HG03565 (cell line): ENCODE data around the gene UFSP1.
"Not testable (repeated sequence)": the region's sequence is repeated elsewhere in the genome, so short reads cannot be mapped to it uniquely, and the experiment has no call there.

ENCODE experiments used
- ATAC-seq: cut with Tn5 transposase; IDR thresholded peaks from one replicate; pipeline ENCODE4 v1.9.1; 2021; ENCODE audit warnings: mild to moderate bottlenecking, moderate library complexity; ENCODE audit not compliant: unreplicated experiment

UFSP1 gene

DNA sequence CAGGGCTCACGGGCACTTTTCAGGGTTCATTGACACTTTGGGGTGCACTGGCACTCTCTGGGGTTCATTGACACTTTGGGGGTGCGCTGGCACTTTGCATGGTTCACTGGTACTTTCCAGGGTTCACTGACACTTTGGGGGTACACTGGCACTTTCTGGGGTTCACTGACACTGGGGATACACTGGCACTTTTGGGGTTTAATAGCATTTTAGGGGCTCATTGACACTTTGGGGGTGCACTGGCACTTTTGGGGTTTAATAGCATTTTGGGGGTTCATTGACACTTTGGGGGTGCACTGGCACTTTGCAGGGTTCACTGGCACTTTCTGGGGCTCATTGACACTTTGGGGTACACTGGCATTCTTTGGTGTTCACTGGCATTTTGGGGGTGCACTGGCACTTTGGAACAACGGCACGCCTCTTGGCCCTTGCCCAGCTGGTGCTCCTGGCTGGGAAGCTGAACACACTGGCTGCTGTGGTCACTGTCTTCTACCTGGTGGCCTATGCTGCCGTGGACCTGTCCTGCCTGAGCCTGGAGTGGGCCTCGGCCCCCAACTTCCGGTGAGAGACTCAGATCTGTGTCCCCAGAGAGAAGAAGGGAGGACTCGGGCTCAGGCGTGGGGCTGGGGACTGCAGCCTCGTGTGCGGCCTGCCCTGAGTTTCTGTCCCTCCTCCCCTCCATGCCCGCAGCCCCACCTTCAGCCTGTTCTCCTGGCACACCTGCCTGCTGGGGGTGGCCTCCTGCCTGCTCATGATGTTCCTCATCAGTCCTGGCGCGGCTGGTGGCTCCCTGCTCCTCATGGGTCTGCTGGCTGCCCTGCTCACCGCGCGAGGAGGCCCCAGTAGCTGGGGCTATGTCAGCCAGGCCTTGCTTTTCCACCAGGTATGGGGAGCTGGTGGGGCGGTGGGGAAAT lies 28.6 kb downstream of the UFSP1 start:
- ATAC-seq = no peak

DNA sequence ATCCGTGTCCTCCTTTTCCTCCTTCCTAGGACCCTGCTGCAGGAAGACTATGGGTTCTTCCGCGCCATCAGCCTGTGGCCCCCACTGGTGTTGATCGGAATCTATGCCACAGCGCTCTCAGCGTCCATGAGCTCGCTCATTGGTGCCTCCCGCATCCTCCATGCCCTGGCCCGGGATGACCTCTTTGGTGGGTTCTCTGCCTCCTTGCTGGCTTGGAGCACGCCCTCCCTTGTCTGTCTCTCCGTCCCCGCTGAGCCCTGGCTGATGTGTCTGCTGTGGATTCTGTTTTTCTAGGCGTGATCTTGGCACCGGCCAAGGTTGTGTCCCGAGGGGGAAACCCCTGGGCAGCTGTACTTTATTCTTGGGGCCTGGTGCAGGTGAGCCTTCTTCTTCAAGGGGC lies 29.7 kb downstream of the UFSP1 start:
- no peak for ATAC-seq

DNA sequence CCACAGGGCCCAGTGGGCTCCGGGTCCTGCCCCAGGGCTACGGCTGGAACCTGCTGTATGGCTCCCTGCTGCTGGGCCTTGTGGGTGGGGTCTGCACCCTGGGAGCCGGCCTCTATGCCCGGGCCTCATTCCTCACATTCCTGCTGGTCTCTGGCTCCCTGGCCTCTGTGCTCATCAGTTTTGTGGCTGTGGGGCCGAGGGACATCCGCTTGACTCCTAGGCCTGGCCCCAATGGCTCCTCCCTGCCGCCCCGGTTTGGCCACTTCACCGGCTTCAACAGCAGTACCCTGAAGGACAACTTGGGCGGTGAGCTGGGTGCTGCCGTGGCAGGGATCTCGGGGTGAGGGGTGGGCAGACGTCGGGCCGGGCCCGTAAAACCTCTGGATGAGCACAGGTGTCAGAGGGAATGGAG lies 32.6 kb downstream of the UFSP1 start:
- no peak for ATAC-seq

DNA sequence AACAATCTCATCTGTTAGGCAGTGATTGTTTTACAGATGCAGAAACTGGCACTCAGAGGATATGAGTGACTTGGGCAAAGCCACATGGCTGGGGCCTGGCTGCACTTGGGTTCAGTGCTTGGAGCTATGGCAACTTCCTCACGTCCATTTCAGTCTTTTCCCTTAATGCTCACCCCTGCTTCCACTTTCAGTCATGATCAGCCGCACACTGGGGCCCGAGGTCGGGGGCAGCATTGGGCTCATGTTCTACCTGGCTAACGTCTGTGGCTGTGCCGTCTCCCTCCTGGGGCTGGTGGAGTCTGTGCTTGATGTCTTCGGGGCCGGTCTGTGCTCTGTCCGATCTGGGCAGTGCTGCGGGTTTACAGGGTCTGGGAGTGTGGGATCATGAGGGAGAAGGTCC lies 34.0 kb downstream of the UFSP1 start:
- no peak for ATAC-seq

DNA sequence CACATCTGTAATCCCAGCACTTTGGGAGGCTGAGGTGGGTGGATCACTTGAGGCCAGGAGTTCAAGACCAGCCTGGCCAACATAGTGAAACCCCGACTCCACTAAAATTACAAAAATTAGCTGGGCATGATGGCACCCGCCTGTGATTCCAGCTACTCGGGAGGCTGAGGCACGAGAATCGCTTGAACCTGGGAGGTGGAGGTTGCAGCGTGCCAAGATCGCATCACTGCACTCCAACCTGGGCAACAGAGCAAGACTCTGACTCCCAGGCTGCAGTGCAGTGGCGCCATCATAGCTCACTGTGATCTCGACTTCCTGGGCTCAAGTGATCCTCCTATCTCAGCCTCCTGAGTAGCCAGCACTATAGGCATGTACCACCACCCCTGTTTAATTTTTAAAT lies 34.6 kb downstream of the UFSP1 start:
- not testable (repeated sequence) for ATAC-seq

DNA sequence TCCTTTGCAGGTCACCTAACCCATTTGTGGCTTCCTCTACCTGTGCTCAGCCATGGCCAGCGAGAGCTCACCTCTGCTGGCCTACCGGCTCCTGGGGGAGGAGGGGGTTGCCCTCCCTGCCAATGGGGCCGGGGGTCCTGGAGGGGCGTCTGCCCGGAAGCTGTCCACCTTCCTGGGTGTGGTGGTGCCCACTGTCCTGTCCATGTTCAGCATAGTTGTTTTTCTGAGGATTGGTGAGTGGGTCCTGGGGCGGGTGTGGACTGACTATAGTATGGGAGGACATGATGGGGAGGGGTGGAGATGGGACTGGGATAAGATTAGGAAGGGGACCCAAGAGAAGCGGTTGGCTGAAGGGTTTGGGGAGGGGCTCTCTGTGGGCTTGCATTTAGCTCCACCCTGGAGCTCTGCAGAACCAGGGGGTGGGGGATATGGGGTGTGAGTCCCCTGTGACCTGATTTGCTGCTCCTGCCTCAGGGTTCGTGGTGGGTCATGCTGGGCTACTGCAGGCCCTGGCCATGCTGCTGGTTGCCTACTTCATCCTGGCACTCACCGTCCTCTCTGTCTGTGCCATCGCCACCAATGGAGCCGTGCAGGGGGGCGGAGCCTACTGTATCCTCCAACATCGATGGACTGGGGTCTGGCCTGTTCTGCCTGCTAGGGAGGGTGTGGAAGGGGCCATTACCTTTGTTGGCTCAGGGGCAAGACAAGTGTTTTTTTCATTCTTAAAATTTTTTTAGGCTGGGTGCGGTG lies 35.2 kb downstream of the UFSP1 start:
- no peak for ATAC-seq

DNA sequence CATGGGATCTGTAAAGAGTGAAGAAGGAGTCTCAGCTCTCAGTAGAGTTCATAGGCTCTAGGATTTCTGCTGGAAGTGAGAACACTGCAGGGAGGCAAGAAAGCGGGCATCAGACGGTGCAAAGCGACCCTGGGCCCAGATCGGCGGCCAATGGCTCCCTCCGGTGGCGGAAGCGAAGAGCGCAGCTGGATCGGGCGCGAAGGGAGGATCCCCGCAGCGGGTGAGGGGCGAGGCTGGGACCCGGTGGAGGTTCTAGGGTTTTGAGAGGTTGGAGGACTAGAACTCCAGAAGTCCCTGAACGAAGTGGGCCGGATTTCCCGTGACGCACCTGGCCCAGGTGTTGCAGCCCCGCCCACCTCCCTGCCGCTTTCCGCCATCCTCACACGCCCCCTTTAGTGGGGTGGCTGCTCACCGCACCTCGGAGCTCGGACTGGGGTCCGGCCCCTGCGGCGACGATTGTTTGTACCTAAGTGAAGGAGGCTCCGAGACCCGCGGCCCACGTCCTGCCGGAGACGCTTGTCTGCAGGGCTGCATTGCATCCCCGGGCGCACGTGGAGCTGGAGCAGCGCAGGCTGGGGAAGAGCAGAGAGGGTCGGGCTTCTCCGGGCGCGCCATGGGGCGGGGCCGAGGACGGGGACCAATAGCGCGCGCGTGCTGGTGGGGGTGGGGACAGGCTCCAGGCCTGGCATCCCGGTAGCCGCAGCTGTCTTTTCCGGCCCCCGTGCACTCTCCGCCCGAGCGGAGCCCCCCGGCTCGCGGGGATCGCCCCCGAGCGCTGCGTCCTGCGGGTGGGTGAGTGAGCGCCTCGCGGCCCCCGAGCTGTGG lies 37.3 kb downstream of the UFSP1 start, which contains the start of gene SLC12A9:
Gene SLC12A9, plus strand, starts transcription at position 666 of the 825 bp plus-strand sequence. CDS start 1,485 bp downstream, outside the sequence.
- peak; percentile 79 for ATAC-seq

DNA sequence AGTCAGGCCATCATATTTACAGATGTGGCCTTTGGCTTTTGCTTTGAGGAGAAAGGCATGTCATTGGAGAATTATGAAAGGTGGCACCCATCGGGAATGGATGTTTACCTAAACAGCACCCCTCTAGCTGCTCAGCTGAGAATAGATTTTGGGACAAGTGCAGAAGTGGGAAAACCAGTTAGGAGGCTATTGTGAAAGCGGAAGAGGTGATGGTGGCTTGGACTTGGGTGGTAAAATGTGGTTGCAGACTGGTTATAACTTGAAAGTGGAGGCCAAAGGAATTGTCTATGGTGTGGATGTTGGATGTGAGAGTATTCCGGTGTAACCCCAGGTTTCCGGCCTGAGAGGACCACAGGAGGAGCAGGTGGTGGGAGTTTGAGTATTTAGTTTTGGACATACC lies 42.2 kb downstream of the UFSP1 start:
- ATAC-seq = no peak

DNA sequence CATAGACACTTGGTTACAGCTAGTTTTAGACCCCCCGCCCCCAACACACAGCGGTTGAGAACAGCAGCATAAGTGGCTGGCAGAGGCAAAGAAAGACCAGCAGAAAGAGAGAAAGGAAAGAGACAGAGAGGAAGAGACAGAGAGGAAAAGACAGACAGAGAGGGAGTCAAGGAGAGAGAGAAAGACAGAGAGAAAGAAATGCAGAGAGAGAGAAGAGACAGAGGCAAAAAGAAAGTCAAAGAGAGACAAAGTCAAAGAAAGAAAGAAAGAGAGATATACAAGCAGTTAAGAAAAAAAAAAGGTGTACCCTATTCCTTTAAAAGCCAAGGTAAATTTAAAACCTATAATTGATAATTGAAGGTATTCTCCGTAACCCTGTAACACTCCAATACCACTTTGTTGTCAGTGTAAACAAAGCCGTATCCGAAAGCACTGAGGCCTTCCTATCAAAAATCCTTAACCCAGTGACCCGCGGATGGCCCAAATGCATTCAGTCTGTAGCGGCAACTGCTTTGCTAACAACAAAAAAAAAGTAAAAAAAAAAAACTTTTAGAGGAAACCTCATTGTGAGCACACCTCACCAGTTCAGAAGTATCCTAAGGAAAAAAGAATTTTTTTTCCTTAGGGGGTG lies 48.9 kb downstream of the UFSP1 start:
- ATAC-seq = no peak

DNA sequence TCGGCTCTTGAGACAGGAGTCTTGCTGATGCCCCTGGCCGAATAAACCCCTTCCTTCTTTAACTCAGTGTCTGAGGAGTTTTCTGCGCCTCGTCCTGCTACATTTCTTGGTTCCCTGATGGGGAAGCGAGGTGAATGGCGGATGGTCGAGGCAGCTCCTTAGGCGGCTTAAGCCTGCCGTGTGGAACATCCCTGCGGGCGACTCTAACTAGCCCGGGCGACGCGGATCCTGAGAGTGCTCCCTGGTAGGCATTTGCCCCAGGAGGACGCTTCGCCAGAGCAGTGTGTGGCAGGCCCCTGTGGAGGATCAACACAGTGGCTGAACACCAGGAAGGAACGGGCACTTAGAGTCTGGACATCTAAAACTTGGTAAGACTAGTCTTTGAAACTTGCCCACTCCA lies 50.2 kb downstream of the UFSP1 start:
- no peak for ATAC-seq
